HepG2 (cell line): ENCODE data around the gene COMMD2. TPM values are rescaled to one million over a fixed set of nuclear protein-coding genes. Genes with fewer than 3 reads are reported as not detected.

Experiments
- ATAC-seq: fragments of 200-7000 bp; cut with Tn5 transposase; 3 replicates; pipeline ENCODE4 v1.9.1; 2020; ENCODE audit warnings: mild to moderate bottlenecking, moderate library complexity
- BruUV-seq: library from RNA; stranded (reverse); fragments of 400-500 nt; replicated peaks from 2 replicates; lab custom pipeline; 2021; lab: Mats Ljungman, UMichigan
- CTCF ChIA-PET: fragments of 300-600 bp; formaldehyde crosslinking; extraction: SDS; loops from one replicate; lab custom pipeline; 2021; ENCODE audit warnings: low total read pairs, inconsistent platforms, low intra/inter-chr PET ratio; lab: Yijun Ruan, JAX
- POLR2A ChIA-PET: fragments of 350-600 bp; sonication (Branson Sonifier 250); formaldehyde crosslinking; loops from one replicate; lab custom pipeline; 2020; ENCODE audit warnings: antibody characterized with exemption, inconsistent platforms; lab: Yijun Ruan, JAX
- DNase-seq: peaks from one replicate; pipeline ENCODE4 v3.0.0-alpha.2; 2015; ENCODE audit warnings: low spot score
- FAIRE-seq: peaks from 3 replicates; lab custom pipeline; 2011; peaks lifted over from hg19 to GRCh38; lab: Jason Lieb, UNC
- H2AFZ ChIP-seq: one replicate; pipeline ENCODE4 v1.6.1; 2011; ENCODE audit warnings: low read length, inconsistent platforms
- H3K27ac ChIP-seq: fragments of 300-600 bp; 3 replicates; pipeline ENCODE4 v1.8.0; 2011; ENCODE audit warnings: mixed run types, mild to moderate bottlenecking, mixed read lengths, low read length, inconsistent platforms; ENCODE audit not compliant: insufficient read depth; ENCODE audit errors: extremely low read length
- H3K27me3 ChIP-seq, 2 experiments: fragments of 200-600 bp in 1 of 2; 2 replicates in 1 of 2; 3 replicates in 1 of 2; pipeline versions ENCODE4 v1.6.0 to v1.8.0; 2011; ENCODE audit warnings: low read length in 2 of 2, mild to moderate bottlenecking in 2 of 2, moderate library complexity in 2 of 2, inconsistent platforms in 1 of 2; ENCODE audit not compliant: insufficient read depth in 2 of 2, control insufficient read depth in 1 of 2
- H3K36me3 ChIP-seq, 2 experiments: fragments of 200-600 bp in 1 of 2; replicated peaks in 1 of 2; 2 replicates in 1 of 2; 3 replicates in 1 of 2; pipeline versions ENCODE4 v1.5.1 to v1.8.0; 2011; ENCODE audit warnings: low read length in 2 of 2, inconsistent platforms in 1 of 2; ENCODE audit not compliant: insufficient read depth in 2 of 2, control insufficient read depth in 1 of 2
- H3K4me1 ChIP-seq: 2 replicates; pipeline ENCODE4 v1.5.1; 2012; ENCODE audit warnings: low read length, inconsistent platforms; ENCODE audit not compliant: insufficient read depth
- H3K4me2 ChIP-seq: 2 replicates; pipeline ENCODE4 v1.6.0; 2011; ENCODE audit warnings: low read depth, low read length, inconsistent platforms
- H3K4me3 ChIP-seq, 3 experiments: fragments of 200-600 bp in 1 of 3; sonication (generic), shearing (Covaris generic) in 1 of 3; replicated peaks in 1 of 3; 2 replicates each; pipeline ENCODE4 v1.5.1; 2011 to 2016; ENCODE audit warnings: low read length in 3 of 3, inconsistent platforms in 2 of 3, low read depth in 2 of 3, mild to moderate bottlenecking in 2 of 3, control low read depth in 1 of 3, mixed read lengths in 1 of 3; ENCODE audit not compliant: insufficient read depth in 1 of 3
- H3K79me2 ChIP-seq: one replicate; pipeline ENCODE4 v1.6.1; 2011; ENCODE audit warnings: low read length, inconsistent platforms; ENCODE audit not compliant: insufficient read depth
- H3K9ac ChIP-seq: 2 replicates; pipeline ENCODE4 v1.6.0; 2011; ENCODE audit warnings: mild to moderate bottlenecking, low read depth, low read length, inconsistent platforms; ENCODE audit not compliant: insufficient read depth
- H3K9me3 ChIP-seq: 2 replicates; pipeline ENCODE4 v1.5.1; 2012; ENCODE audit warnings: mild to moderate bottlenecking, low read length
- H4K20me1 ChIP-seq: 2 replicates; pipeline ENCODE4 v1.6.0; 2011; ENCODE audit warnings: inconsistent platforms, mild to moderate bottlenecking, low read length, moderate library complexity; ENCODE audit not compliant: insufficient read depth
- ATF5 ChIP-seq: sonication (generic); formaldehyde crosslinking; IDR thresholded peaks from 2 replicates; pipeline ENCODE4 v1.4.0; 2020; ENCODE audit warnings: mild to moderate bottlenecking, low read depth, missing genetic modification reagents
- CBFB ChIP-seq: sonication (generic); formaldehyde crosslinking; IDR thresholded peaks from 2 replicates; pipeline ENCODE4 v1.4.0; 2020; ENCODE audit warnings: missing genetic modification reagents
- HOXA3 ChIP-seq: sonication (generic); formaldehyde crosslinking; IDR thresholded peaks from 2 replicates; pipeline ENCODE4 v1.5.0; 2020; ENCODE audit warnings: missing genetic modification reagents
- IKZF1 ChIP-seq: fragments of 450-650 bp; IDR thresholded peaks from 2 replicates; pipeline ENCODE4 v1.7.1; 2016
- IRX3 ChIP-seq: sonication (generic); formaldehyde crosslinking; IDR thresholded peaks from 2 replicates; pipeline ENCODE4 v1.8.1; 2023; ENCODE audit warnings: mild to moderate bottlenecking, low read depth, missing genetic modification reagents, borderline replicate concordance
- KDM2A ChIP-seq: sonication (generic); formaldehyde crosslinking; IDR thresholded peaks from 2 replicates; pipeline ENCODE4 v1.4.0; 2020; ENCODE audit warnings: low read depth, missing genetic modification reagents, borderline replicate concordance
- ONECUT2 ChIP-seq: sonication (generic); formaldehyde crosslinking; IDR thresholded peaks from 2 replicates; pipeline ENCODE4 v1.4.0; 2020; ENCODE audit warnings: missing genetic modification reagents
- PHF21A ChIP-seq: sonication (generic); formaldehyde crosslinking; IDR thresholded peaks from 2 replicates; pipeline ENCODE4 v1.5.0; 2020; ENCODE audit warnings: mild to moderate bottlenecking, missing genetic modification reagents
- PLSCR1 ChIP-seq: sonication (generic); formaldehyde crosslinking; IDR thresholded peaks from 2 replicates; pipeline ENCODE4 v1.5.0; 2020; ENCODE audit warnings: missing genetic modification reagents, mild to moderate bottlenecking, borderline replicate concordance
- RFXAP ChIP-seq: sonication (generic); formaldehyde crosslinking; IDR thresholded peaks from 2 replicates; pipeline ENCODE4 v1.4.0; 2020; ENCODE audit warnings: missing genetic modification reagents, borderline replicate concordance
- SMAD9 ChIP-seq: sonication (generic); formaldehyde crosslinking; IDR thresholded peaks from 2 replicates; pipeline ENCODE4 v1.5.1; 2020; ENCODE audit warnings: mild to moderate bottlenecking, missing genetic modification reagents
- ZKSCAN8 ChIP-seq: IDR thresholded peaks from 2 replicates; pipeline ENCODE4 v1.6.1; 2016; ENCODE audit warnings: borderline replicate concordance, missing genetic modification reagents, missing compliant biosample characterization
- ZNF34 ChIP-seq: sonication (generic); formaldehyde crosslinking; IDR thresholded peaks from 2 replicates; pipeline ENCODE4 v1.4.0; 2020; ENCODE audit warnings: mild to moderate bottlenecking, missing genetic modification reagents, borderline replicate concordance
- ZNF468 ChIP-seq: sonication (generic); formaldehyde crosslinking; IDR thresholded peaks from 2 replicates; pipeline ENCODE4 v1.8.0; 2022; ENCODE audit warnings: mild to moderate bottlenecking, moderate library complexity, missing genetic modification reagents
- ZNF547 ChIP-seq: sonication (generic); formaldehyde crosslinking; IDR thresholded peaks from 2 replicates; pipeline ENCODE4 v1.5.1; 2020; ENCODE audit warnings: mild to moderate bottlenecking, missing genetic modification reagents
- ZNF597 ChIP-seq: sonication (generic); formaldehyde crosslinking; IDR thresholded peaks from 2 replicates; pipeline ENCODE4 v1.5.0; 2020; ENCODE audit warnings: missing genetic modification reagents
- ZNF629 ChIP-seq: sonication (generic); formaldehyde crosslinking; conservative IDR thresholded peaks from 2 replicates; pipeline ENCODE4 v1.5.0; 2020; ENCODE audit warnings: missing genetic modification reagents
- ZNF788 ChIP-seq: sonication (generic); formaldehyde crosslinking; IDR thresholded peaks from 2 replicates; pipeline ENCODE4 v1.5.0; 2020; ENCODE audit warnings: mild to moderate bottlenecking, missing genetic modification reagents, borderline replicate concordance
- WGBS: methylation state at CpG from one replicate; pipeline ENCODE4 v1.1.6; 2017; ENCODE audit warnings: low lambda C conversion rate; 5-methylcytosine and 5-hydroxymethylcytosine counted together
- in situ Hi-C: cut with HindIII; loops from 2 replicates; pipeline ENCODE4 v1.10.0; 2017; ENCODE audit warnings: low pct_unique_long_range_greater_than_20kb; ENCODE audit not compliant: extremely low pct_ligation_motif_present
- intact Hi-C: fragments of 100-400 bp; cut with micrococcal nuclease; formaldehyde crosslinking; loops from one replicate; pipeline ENCODE4 v1.10.0; 2022; ENCODE audit not compliant: unreplicated experiment
- polyA plus RNA-seq, 8 experiments: library from polyadenylated mRNA; depleted of rRNA in 3 of 8; stranded (reverse) in 7 of 8; unstranded in 1 of 8; fragments of >200 nt; fragmentation: Illumina TruSeq in 4 of 8; extraction: Trizol in 4 of 8; gene quantifications; 2 replicates each; pipeline versions ENCODE4 v1.2.1 to v1.2.3, GENCODE V29; 2011 to 2016; ENCODE audit warnings: low read depth in 4 of 8, missing spikeins in 1 of 8, mixed read lengths in 1 of 8; ENCODE audit not compliant: insufficient read depth in 1 of 8
- total RNA-seq, 5 experiments: library from RNA; depleted of rRNA; stranded (reverse); fragments of >200 nt; fragmentation: Illumina TruSeq; extraction: Trizol; gene quantifications; 2 replicates each; pipeline ENCODE4 v1.2.3, GENCODE V29; 2016; ENCODE audit warnings: low read depth in 1 of 5

Gene COMMD2
- total and polyA plus RNA-seq, 2 of the 13 experiments (the other 11 are each of a cell fraction or from before 2014, with no cell fraction given) = 33.0 to 57.6 TPM

GRCh38 chr3:149777414-149778214 lies 25.3 kb upstream of the COMMD2 start (continued):
- no peak for TF ChIP-seq RFXAP

GRCh38 chr3:149776170-149776569 lies 23.9 kb upstream of the COMMD2 start:
- Histone ChIP-seq H3K79me2 (no peaks in the 10 kb centered on the region), H3K36me3 (no peaks in the 10 kb centered on the region), H3K4me2 (no peak overlapping the region), H3K4me1 (peaks cover 14% of the 10 kb centered on the region), H3K9me3 (no peaks in the 10 kb centered on the region), H2AFZ (no peak overlapping the region), H4K20me1 (no peaks in the 10 kb centered on the region), H3K4me3 (no peak overlapping the region), H3K27me3 (0 out of 5 replicates have a peak, but pooled peaks cover 0 to 9% of the 10 kb centered on the region in 2 experiments), H3K9ac (no peak overlapping the region), H3K27ac (no peak overlapping the region)
- in situ Hi-C loops = no loop called here
- FAIRE-seq (no peak), ATAC-seq (no peak), DNase-seq (no peak)
- WGBS = 10% methylated on average over 1 of the region's 1 CpG
- ChIA-PET CTCF (no interaction called here), POLR2A (no interaction called here)
- intact Hi-C loops = no loop called here
- BruUV-seq = no TSS peak
- no peak for TF ChIP-seq PLSCR1 (CRISPR knock-in tag)
- no peak for TF ChIP-seq HOXA3 (CRISPR knock-in tag)
- TF ChIP-seq IKZF1 = no peak
- no peak for TF ChIP-seq PHF21A (CRISPR knock-in tag)
- TF ChIP-seq ZNF629 (CRISPR knock-in tag) = no peak
- TF ChIP-seq ZKSCAN8 (CRISPR knock-in tag) = no peak
- no peak for TF ChIP-seq ATF5 (CRISPR knock-in tag)
- TF ChIP-seq CBFB (CRISPR knock-in tag) = no peak
- TF ChIP-seq ZNF788 (CRISPR knock-in tag) = no peak
- no peak for TF ChIP-seq SMAD9 (CRISPR knock-in tag)
- no peak for TF ChIP-seq ZNF468 (CRISPR knock-in tag)
- no peak for TF ChIP-seq ONECUT2 (CRISPR knock-in tag)
- TF ChIP-seq IRX3 = no peak
- TF ChIP-seq ZNF34 (CRISPR knock-in tag) = no peak
- TF ChIP-seq ZNF547 (CRISPR knock-in tag) = no peak
- no peak for TF ChIP-seq ZNF597 (CRISPR knock-in tag)
- no peak for TF ChIP-seq KDM2A
